Liver (tissue), 3 donors: ENCODE data around the gene TTC33.

Source experiments
- ATF3 ChIP-seq: IDR thresholded peaks from 2 replicates; pipeline ENCODE4 v1.6.1; 2016; ENCODE audit warnings: antibody characterized with exemption
- CTCF ChIP-seq: fragments of 150-350 bp; IDR thresholded peaks from 2 replicates; pipeline ENCODE4 v1.5.1; 2017; ENCODE audit warnings: improper control_type of control experiment, low read depth, low read length; ENCODE audit not compliant: missing input control
- EGR1 ChIP-seq, 2 donors: IDR thresholded peaks; 2 replicates each; pipeline ENCODE4 v1.6.1; 2016 to 2018; ENCODE audit warnings: antibody characterized with exemption in 2 of 2, low read depth in 2 of 2
- FOXA1 ChIP-seq: IDR thresholded peaks from 2 replicates; pipeline ENCODE4 v1.6.1; 2016; ENCODE audit warnings: antibody characterized with exemption
- FOXA2 ChIP-seq: IDR thresholded peaks from 2 replicates; pipeline ENCODE4 v1.6.1; 2016; ENCODE audit warnings: antibody characterized with exemption
- GABPA ChIP-seq, 2 donors: IDR thresholded peaks in 1 of 2; conservative IDR thresholded peaks in 1 of 2; 2 replicates each; pipeline ENCODE4 v1.6.1; 2016; ENCODE audit warnings: antibody characterized with exemption in 2 of 2, mild to moderate bottlenecking in 1 of 2, moderate library complexity in 1 of 2
- JUND ChIP-seq, 2 donors: IDR thresholded peaks; 2 replicates each; pipeline ENCODE4 v1.6.1; 2016; ENCODE audit warnings: antibody characterized with exemption in 2 of 2
- MAX ChIP-seq: IDR thresholded peaks from 2 replicates; pipeline ENCODE4 v1.6.1; 2016; ENCODE audit warnings: antibody characterized with exemption
- REST ChIP-seq: IDR thresholded peaks from 2 replicates; pipeline ENCODE4 v1.6.1; 2016; ENCODE audit warnings: antibody characterized with exemption, mild to moderate bottlenecking
- RXRA ChIP-seq, 2 donors: IDR thresholded peaks; 2 replicates each; pipeline ENCODE4 v1.6.1; 2017 to 2018; ENCODE audit warnings: antibody characterized with exemption in 2 of 2, mild to moderate bottlenecking in 1 of 2
- SP1 ChIP-seq: IDR thresholded peaks from 2 replicates; pipeline ENCODE4 v1.6.1; 2018; ENCODE audit warnings: antibody characterized with exemption, mild to moderate bottlenecking
- TAF1 ChIP-seq: conservative IDR thresholded peaks from 2 replicates; pipeline ENCODE4 v1.6.1; 2016; ENCODE audit warnings: antibody characterized with exemption, mild to moderate bottlenecking
- YY1 ChIP-seq: IDR thresholded peaks from 2 replicates; pipeline ENCODE4 v1.6.1; 2016; ENCODE audit warnings: antibody characterized with exemption, mild to moderate bottlenecking
- ZBTB33 ChIP-seq: IDR thresholded peaks from 2 replicates; pipeline ENCODE4 v1.6.1; 2016; ENCODE audit warnings: antibody characterized with exemption
- donor health status: healthy.
- donor health status: healthy.

- TF ChIP-seq CTCF (no peak), YY1 (no peak), REST (no peak), MAX (no peak), RXRA (IDR thresholded peaks at IDR 0.05) (no peak), ATF3 (no peak), FOXA2 (no peak), EGR1 (IDR thresholded peaks at IDR 0.05; ENCODE audit: low read depth in 2 of 2) (no peak), GABPA (IDR thresholded peaks at IDR 0.05 in 1 of 2, conservative IDR thresholded peaks at IDR 0.05 in 1 of 2) (no peak), TAF1 (no peak), JUND (IDR thresholded peaks at IDR 0.05) (no peak), SP1 (no peak), FOXA1 (no peak), ZBTB33 (no peak)
Observed at GRCh38 chr5:40577718-40578117, 178.0 kb downstream of the TTC33 start.
